Activated naive CD8-positive, alpha-beta T cell treated with anti-CD3 and anti-CD28 coated beads for 36 hours (primary cell): ENCODE measurements around the gene HOATZ. TPM values are rescaled to one million over a fixed set of nuclear protein-coding genes. Genes with fewer than 3 reads are reported as not detected.

Source experiments
- DNase-seq: peaks from one replicate; pipeline ENCODE4 v3.0.0; 2021
- H3K27ac Mint-ChIP-seq: one replicate; pipeline ENCODE4 v1.8.0; 2022; ENCODE audit warnings: mild to moderate bottlenecking, moderate library complexity, mixed read lengths
- H3K27me3 Mint-ChIP-seq: one replicate; pipeline ENCODE4 v1.8.0; 2022; ENCODE audit warnings: mild to moderate bottlenecking, mixed read lengths
- H3K36me3 Mint-ChIP-seq: one replicate; pipeline ENCODE4 v1.8.0; 2021; ENCODE audit warnings: mild to moderate bottlenecking, mixed read lengths
- H3K4me1 Mint-ChIP-seq: one replicate; pipeline ENCODE4 v1.8.0; 2021; ENCODE audit warnings: mixed read lengths
- H3K4me3 Mint-ChIP-seq: one replicate; pipeline ENCODE4 v1.8.0; 2022; ENCODE audit warnings: mild to moderate bottlenecking, moderate library complexity, mixed read lengths
- H3K9me3 Mint-ChIP-seq: one replicate; pipeline ENCODE4 v1.8.0; 2022; ENCODE audit warnings: mixed read lengths
- total RNA-seq, 2 experiments: library from RNA; stranded (reverse); gene quantifications; one replicate each; pipeline ENCODE4 v1.2.3, GENCODE V29; 2021

Gene HOATZ
- total RNA-seq, 2 experiments from 2014 or later, result not detected

- peaks cover 56% of the 10 kb centered on the region for H3K4me1 Mint-ChIP-seq
- H3K9me3 Mint-ChIP-seq, result no peaks in the 10 kb centered on the region
- peaks cover 17% of the 10 kb centered on the region for H3K27me3 Mint-ChIP-seq
- peaks cover 2% of the 10 kb centered on the region for H3K36me3 Mint-ChIP-seq
- H3K4me3 Mint-ChIP-seq, result peak overlapping the region; percentile 38
- H3K27ac Mint-ChIP-seq, result peak overlapping the region; percentile 97
- peak; percentile 80 for DNase-seq
Observed at GRCh38 chr11:111531687-111532364, 17.2 kb downstream of the HOATZ start.

GRCh38 chr11:111532365-111532709 is 17.8 kb downstream of the HOATZ start:
- no peak for DNase-seq
- peaks cover 2% of the 10 kb centered on the region for H3K36me3 Mint-ChIP-seq
- peaks cover 59% of the 10 kb centered on the region for H3K4me1 Mint-ChIP-seq
- H3K27ac Mint-ChIP-seq, result peak overlapping the region; percentile 97
- H3K27me3 Mint-ChIP-seq, result peaks cover 19% of the 10 kb centered on the region
- H3K4me3 Mint-ChIP-seq, result peak overlapping the region; percentile 38
- H3K9me3 Mint-ChIP-seq, result no peaks in the 10 kb centered on the region

GRCh38 chr11:111535281-111535680 is 20.7 kb downstream of the HOATZ start:
- H3K4me1 Mint-ChIP-seq, result peaks cover 56% of the 10 kb centered on the region
- H3K27me3 Mint-ChIP-seq, result peaks cover 40% of the 10 kb centered on the region
- no peak overlapping the region for H3K4me3 Mint-ChIP-seq
- H3K27ac Mint-ChIP-seq, result no peak overlapping the region
- peaks cover 1% of the 10 kb centered on the region for H3K36me3 Mint-ChIP-seq
- H3K9me3 Mint-ChIP-seq, result no peaks in the 10 kb centered on the region
- DNase-seq, result no peak

GRCh38 chr11:111537336-111537860 is 22.8 kb downstream of the HOATZ start:
- Mint-ChIP-seq H3K4me3 (no peak overlapping the region), H3K4me1 (peaks cover 57% of the 10 kb centered on the region), H3K36me3 (peaks cover 13% of the 10 kb centered on the region), H3K27ac (peak overlapping the region; percentile 87), H3K27me3 (peaks cover 48% of the 10 kb centered on the region), H3K9me3 (no peaks in the 10 kb centered on the region)
- no peak for DNase-seq

- Mint-ChIP-seq H3K27me3 (peaks cover 51% of the 10 kb centered on the region), H3K36me3 (peaks cover 25% of the 10 kb centered on the region), H3K4me3 (peak overlapping the region; percentile 26), H3K9me3 (no peaks in the 10 kb centered on the region), H3K4me1 (peaks cover 64% of the 10 kb centered on the region), H3K27ac (peak overlapping the region; percentile 87)
- DNase-seq, result no peak
Observed at GRCh38 chr11:111538407-111539114, 24.0 kb downstream of the HOATZ start.

- Mint-ChIP-seq H3K27me3 (peaks cover 52% of the 10 kb centered on the region), H3K27ac (peak overlapping the region; percentile 87), H3K9me3 (no peaks in the 10 kb centered on the region), H3K4me1 (peaks cover 61% of the 10 kb centered on the region), H3K4me3 (peak overlapping the region; percentile 86), H3K36me3 (peaks cover 35% of the 10 kb centered on the region)
- DNase-seq, result peak; percentile 71
Observed at GRCh38 chr11:111539426-111540113, 25.0 kb downstream of the HOATZ start.

- Mint-ChIP-seq H3K36me3 (peaks cover 39% of the 10 kb centered on the region), H3K4me3 (peak within 1 kb of the TSS; percentile 86), H3K27me3 (peaks cover 44% of the 10 kb centered on the region), H3K4me1 (peaks cover 55% of the 10 kb centered on the region), H3K27ac (peak within 1 kb of the TSS; percentile 87), H3K9me3 (no peaks in the 10 kb centered on the region)
- DNase-seq, result peak; percentile 86
Observed at GRCh38 chr11:111540114-111540936, 25.7 kb downstream of the HOATZ start, which contains the start of gene LAYN. LAYN (plus strand) TSS chr11:111540720; CDS start chr11:111540844, 124 bp downstream.

- Mint-ChIP-seq H3K9me3 (no peaks in the 10 kb centered on the region), H3K4me1 (peaks cover 53% of the 10 kb centered on the region), H3K27ac (peak overlapping the region; percentile 78), H3K4me3 (peak overlapping the region; percentile 86), H3K36me3 (peaks cover 45% of the 10 kb centered on the region), H3K27me3 (peaks cover 44% of the 10 kb centered on the region)
- no peak for DNase-seq
Observed at GRCh38 chr11:111540937-111541253, 26.3 kb downstream of the HOATZ start.

- peaks cover 52% of the 10 kb centered on the region for H3K4me1 Mint-ChIP-seq
- H3K27me3 Mint-ChIP-seq, result peaks cover 41% of the 10 kb centered on the region
- H3K4me3 Mint-ChIP-seq, result peak overlapping the region; percentile 86
- DNase-seq, result peak; percentile 27
- peaks cover 50% of the 10 kb centered on the region for H3K36me3 Mint-ChIP-seq
- H3K9me3 Mint-ChIP-seq, result no peaks in the 10 kb centered on the region
- H3K27ac Mint-ChIP-seq, result peak overlapping the region; percentile 78
Observed at GRCh38 chr11:111541254-111542061, 26.9 kb downstream of the HOATZ start.

GRCh38 chr11:111542606-111543275 is 28.2 kb downstream of the HOATZ start:
- no peak for DNase-seq
- H3K36me3 Mint-ChIP-seq, result peaks cover 62% of the 10 kb centered on the region
- peaks cover 32% of the 10 kb centered on the region for H3K27me3 Mint-ChIP-seq
- H3K27ac Mint-ChIP-seq, result no peak overlapping the region
- H3K9me3 Mint-ChIP-seq, result no peaks in the 10 kb centered on the region
- peak overlapping the region; percentile 86 for H3K4me3 Mint-ChIP-seq
- peaks cover 44% of the 10 kb centered on the region for H3K4me1 Mint-ChIP-seq

- Mint-ChIP-seq H3K27ac (no peak overlapping the region), H3K36me3 (peaks cover 50% of the 10 kb centered on the region), H3K9me3 (no peaks in the 10 kb centered on the region), H3K4me3 (no peak overlapping the region), H3K27me3 (peaks cover 4% of the 10 kb centered on the region), H3K4me1 (peaks cover 4% of the 10 kb centered on the region)
- DNase-seq, result no peak
Observed at GRCh38 chr11:111548525-111548924, 33.9 kb downstream of the HOATZ start.

- Mint-ChIP-seq H3K4me1 (no peaks in the 10 kb centered on the region), H3K9me3 (no peaks in the 10 kb centered on the region), H3K4me3 (no peak overlapping the region), H3K27me3 (no peaks in the 10 kb centered on the region), H3K27ac (no peak overlapping the region), H3K36me3 (peaks cover 47% of the 10 kb centered on the region)
- no peak for DNase-seq
Observed at GRCh38 chr11:111549196-111549868, 34.8 kb downstream of the HOATZ start.

GRCh38 chr11:111549869-111550203 is 35.3 kb downstream of the HOATZ start:
- Mint-ChIP-seq H3K27me3 (no peaks in the 10 kb centered on the region), H3K9me3 (no peaks in the 10 kb centered on the region), H3K4me3 (no peak overlapping the region), H3K27ac (no peak overlapping the region), H3K36me3 (peaks cover 46% of the 10 kb centered on the region), H3K4me1 (no peaks in the 10 kb centered on the region)
- no peak for DNase-seq
